H1 (cell line): ENCODE measurements around the gene MMP3. TPM values are rescaled to one million over a fixed set of nuclear protein-coding genes. Genes with fewer than 3 reads are reported as not detected.

Experiments used
- CTCF ChIA-PET: fragments of 300-600 bp; sonication (Branson Sonifier 250); formaldehyde crosslinking; loops from one replicate; lab custom pipeline; 2021; ENCODE audit not compliant: partially characterized antibody; lab: Charles Lee
- POLR2A ChIA-PET: fragments of 300-600 bp; sonication (Branson Sonifier 250); formaldehyde crosslinking; loops from one replicate; lab custom pipeline; 2021; ENCODE audit warnings: inconsistent platforms; ENCODE audit not compliant: partially characterized antibody; lab: Charles Lee
- DNase-seq, 2 experiments: peaks; one replicate each; pipeline versions ENCODE4 v3.0.0 to v3.0.0-alpha.2; 2010 to 2022; ENCODE audit warnings: low spot score in 2 of 2, low read depth in 1 of 2, mixed read lengths in 1 of 2
- FAIRE-seq: peaks from 2 replicates; lab custom pipeline; 2011; peaks lifted over from hg19 to GRCh38; lab: Jason Lieb, UNC
- H2AFZ ChIP-seq: 2 replicates; pipeline ENCODE4 v1.8.1; 2012; ENCODE audit warnings: low read length, inconsistent platforms
- H2AK5ac ChIP-seq: 2 replicates; pipeline ENCODE4 v1.6.1; 2013; ENCODE audit warnings: low read depth, low read length
- H2BK120ac ChIP-seq: replicated peaks from 2 replicates; pipeline ENCODE3; 2013; ENCODE audit warnings: low read depth, low read length, inconsistent platforms
- H2BK12ac ChIP-seq: 2 replicates; pipeline ENCODE4 v1.6.1; 2013; ENCODE audit warnings: low read depth, low read length
- H2BK15ac ChIP-seq: 2 replicates; pipeline ENCODE4 v1.6.1; 2013; ENCODE audit warnings: low read length
- H2BK20ac ChIP-seq: 2 replicates; pipeline ENCODE4 v1.6.1; 2013; ENCODE audit warnings: low read length
- H2BK5ac ChIP-seq: 2 replicates; pipeline ENCODE4 v1.6.1; 2013; ENCODE audit warnings: low read depth, low read length
- H3K14ac ChIP-seq: 2 replicates; pipeline ENCODE4 v1.6.1; 2013; ENCODE audit warnings: inconsistent platforms; ENCODE audit not compliant: insufficient read length
- H3K18ac ChIP-seq: 2 replicates; pipeline ENCODE4 v1.6.1; 2013; ENCODE audit warnings: low read length; ENCODE audit errors: extremely low read depth
- H3K23ac ChIP-seq: 2 replicates; pipeline ENCODE4 v1.6.1; 2013; ENCODE audit warnings: inconsistent platforms; ENCODE audit not compliant: insufficient read length
- H3K23me2 ChIP-seq: 2 replicates; pipeline ENCODE4 v1.6.1; 2013; ENCODE audit warnings: low read depth, low read length
- H3K27ac ChIP-seq: 2 replicates; pipeline ENCODE4 v1.6.1; 2011; ENCODE audit warnings: low read depth, low read length, inconsistent platforms
- H3K27me3 ChIP-seq, 4 experiments: replicated peaks in 1 of 4; 1 replicate in 1 of 4; 2 replicates in 3 of 4; pipeline versions ENCODE4 v1.6.1 to v1.8.1; 2011 to 2013; ENCODE audit warnings: low read length in 3 of 4, mild to moderate bottlenecking in 3 of 4, inconsistent platforms in 2 of 4, mixed read lengths in 2 of 4, moderate library complexity in 1 of 4; ENCODE audit not compliant: control insufficient read depth in 3 of 4, insufficient read depth in 3 of 4; ENCODE audit errors: extremely low read depth in 1 of 4
- H3K36me3 ChIP-seq, 4 experiments: 2 replicates each; pipeline versions ENCODE4 v1.6.1 to v1.8.1; 2011 to 2013; ENCODE audit warnings: mild to moderate bottlenecking in 4 of 4, low read length in 3 of 4, moderate library complexity in 2 of 4, control low read depth in 1 of 4, inconsistent platforms in 1 of 4; ENCODE audit not compliant: insufficient read depth in 4 of 4, control insufficient read depth in 2 of 4
- H3K4ac ChIP-seq: replicated peaks from 2 replicates; pipeline ENCODE3; 2013; ENCODE audit warnings: low read length, low read depth, mixed read lengths, inconsistent platforms; ENCODE audit not compliant: insufficient read length
- H3K4me1 ChIP-seq, 4 experiments: replicated peaks in 1 of 4; 1 replicate in 1 of 4; 2 replicates in 3 of 4; pipeline versions ENCODE4 v1.6.1 to v1.8.1; 2011 to 2013; ENCODE audit warnings: low read length in 3 of 4, inconsistent platforms in 2 of 4, mixed read lengths in 1 of 4; ENCODE audit not compliant: insufficient read depth in 4 of 4, control insufficient read depth in 3 of 4
- H3K4me2 ChIP-seq, 2 experiments: 2 replicates each; pipeline versions ENCODE4 v1.6.1 to v1.8.1; 2011 to 2013; ENCODE audit warnings: low read depth in 2 of 2, low read length in 2 of 2, control low read depth in 1 of 2, inconsistent platforms in 1 of 2, mild to moderate bottlenecking in 1 of 2; ENCODE audit not compliant: insufficient read depth in 1 of 2
- H3K4me3 ChIP-seq, 4 experiments: fragments of 200-600, 300-600 bp in 1 of 4; sonication (generic), shearing (Covaris generic), sonication (Bioruptor Twin) in 1 of 4; 2 replicates each; pipeline versions ENCODE4 v1.5.1 to v1.8.1; 2011 to 2016; ENCODE audit warnings: low read length in 4 of 4, low read depth in 3 of 4, control low read depth in 2 of 4, inconsistent platforms in 2 of 4, mild to moderate bottlenecking in 2 of 4, mixed read lengths in 1 of 4, moderate library complexity in 1 of 4; ENCODE audit not compliant: insufficient read depth in 2 of 4; ENCODE audit errors: extremely low read depth in 1 of 4
- H3K56ac ChIP-seq: replicated peaks from 2 replicates; pipeline ENCODE3; 2013; ENCODE audit warnings: low read depth, mild to moderate bottlenecking, mixed read lengths, low read length, inconsistent platforms; ENCODE audit not compliant: insufficient read length
- H3K79me1 ChIP-seq: 2 replicates; pipeline ENCODE4 v1.6.1; 2013; ENCODE audit warnings: low read depth, low read length, control low read depth
- H3K79me2 ChIP-seq, 2 experiments: 2 replicates each; pipeline versions ENCODE4 v1.6.1 to v1.8.1; 2012 to 2013; ENCODE audit warnings: low read length in 2 of 2, mild to moderate bottlenecking in 2 of 2, inconsistent platforms in 1 of 2; ENCODE audit not compliant: insufficient read depth in 2 of 2, control insufficient read depth in 1 of 2
- H3K9ac ChIP-seq, 4 experiments: replicated peaks in 1 of 4; 1 replicate in 1 of 4; 2 replicates in 3 of 4; pipeline versions ENCODE4 v1.6.1 to v1.8.1; 2011 to 2013; ENCODE audit warnings: low read depth in 3 of 4, low read length in 3 of 4, control low read depth in 2 of 4, mild to moderate bottlenecking in 2 of 4, moderate library complexity in 2 of 4, inconsistent platforms in 1 of 4; ENCODE audit errors: extremely low read depth in 1 of 4
- H3K9me3 ChIP-seq, 2 experiments: 2 replicates each; pipeline versions ENCODE4 v1.6.1 to v1.8.1; 2012 to 2013; ENCODE audit warnings: mild to moderate bottlenecking in 2 of 2, moderate library complexity in 2 of 2, control low read depth in 1 of 2, inconsistent platforms in 1 of 2, low read depth in 1 of 2, low read length in 1 of 2, mixed read lengths in 1 of 2; ENCODE audit not compliant: insufficient read depth in 2 of 2
- H4K20me1 ChIP-seq, 2 experiments: replicated peaks in 1 of 2; 2 replicates each; pipeline versions ENCODE3 to v1.8.1; 2011 to 2013; ENCODE audit warnings: inconsistent platforms in 2 of 2, low read length in 2 of 2, mild to moderate bottlenecking in 1 of 2; ENCODE audit not compliant: insufficient read depth in 2 of 2, control insufficient read depth in 1 of 2
- H4K5ac ChIP-seq: 2 replicates; pipeline ENCODE4 v1.6.1; 2013; ENCODE audit warnings: low read length, low read depth, mixed read lengths, inconsistent platforms; ENCODE audit not compliant: insufficient read length
- H4K8ac ChIP-seq: 2 replicates; pipeline ENCODE4 v1.8.0; 2013; ENCODE audit warnings: mild to moderate bottlenecking, moderate library complexity, low read length, inconsistent platforms; ENCODE audit not compliant: insufficient read depth; ENCODE audit errors: extremely low read depth
- H4K91ac ChIP-seq: replicated peaks from 2 replicates; pipeline ENCODE3; 2013; ENCODE audit warnings: low read length, mixed read lengths, inconsistent platforms; ENCODE audit not compliant: insufficient read length
- BACH1 ChIP-seq: IDR thresholded peaks from 2 replicates; pipeline ENCODE4 v1.6.1; 2012; ENCODE audit warnings: low read length, improper control_type of control experiment
- CBX5 ChIP-seq: fragments of 300-800, 300-1000 bp; sonication (generic); IDR thresholded peaks from 2 replicates; pipeline ENCODE4 v1.7.1; 2016; ENCODE audit warnings: antibody characterized with exemption, low read length, low read depth
- CBX8 ChIP-seq: fragments of 300-800, 300-1000 bp; sonication (generic); IDR thresholded peaks from 2 replicates; pipeline ENCODE4 v1.7.1; 2016; ENCODE audit warnings: low read depth, low read length, borderline replicate concordance
- CEBPB ChIP-seq: IDR thresholded peaks from 2 replicates; pipeline ENCODE4 v1.6.1; 2012; ENCODE audit warnings: low read depth, low read length
- CHD2 ChIP-seq: IDR thresholded peaks from 2 replicates; pipeline ENCODE4 v1.6.1; 2012; ENCODE audit warnings: low read length, improper control_type of control experiment
- CREB1 ChIP-seq: IDR thresholded peaks from 2 replicates; pipeline ENCODE4 v1.6.1; 2012; ENCODE audit warnings: inconsistent platforms
- GTF2F1 ChIP-seq: IDR thresholded peaks from 2 replicates; pipeline ENCODE4 v1.6.1; 2012; ENCODE audit warnings: low read depth, low read length, improper control_type of control experiment, borderline replicate concordance
- JUND ChIP-seq: IDR thresholded peaks from 2 replicates; pipeline ENCODE4 v1.6.1; 2011; ENCODE audit warnings: mild to moderate bottlenecking, improper control_type of control experiment, low read length
- KDM5A ChIP-seq: fragments of 200-600 bp; IDR thresholded peaks from 2 replicates; pipeline ENCODE4 v1.7.1; 2012; ENCODE audit warnings: mild to moderate bottlenecking, low read length, inconsistent platforms, mixed read lengths
- POLR2A ChIP-seq, 2 experiments: IDR thresholded peaks; 1 replicate in 1 of 2; 2 replicates in 1 of 2; pipeline ENCODE4 v1.6.1; 2011; ENCODE audit warnings: low read depth in 2 of 2, low read length in 2 of 2, mild to moderate bottlenecking in 2 of 2; ENCODE audit errors: control extremely low read depth in 1 of 2
- SIRT6 ChIP-seq: IDR thresholded peaks from one replicate; pipeline ENCODE4 v1.7.1; 2012; ENCODE audit warnings: low read length, inconsistent platforms
- TAF7 ChIP-seq: optimal IDR thresholded peaks from 2 replicates; pipeline ENCODE3; 2011; ENCODE audit warnings: low read depth, mild to moderate bottlenecking, inconsistent platforms, low read length, moderate library complexity, borderline replicate concordance
- TBP ChIP-seq: IDR thresholded peaks from 2 replicates; pipeline ENCODE4 v1.6.1; 2011; ENCODE audit warnings: low read depth, low read length, improper control_type of control experiment
- TCF12 ChIP-seq: IDR thresholded peaks from 2 replicates; pipeline ENCODE4 v1.6.1; 2011; ENCODE audit warnings: low read depth, mild to moderate bottlenecking, low read length
- TEAD4 ChIP-seq: IDR thresholded peaks from 2 replicates; pipeline ENCODE4 v1.6.1; 2012; ENCODE audit warnings: low read depth, low read length, inconsistent platforms, mixed read lengths
- WGBS, 2 experiments: shearing (Covaris generic) in 1 of 2; methylation state at CpG; one replicate each; pipeline versions ENCODE4 v1.1.6 to v1.1.7; 2013 to 2015; ENCODE audit warnings: low lambda C conversion rate in 2 of 2, mixed read lengths in 2 of 2, inconsistent platforms in 1 of 2, low coverage in 1 of 2, missing lambda C conversion rate in 1 of 2; ENCODE audit not compliant: insufficient replicate concordance in 2 of 2, insufficient coverage in 1 of 2, insufficient read length in 1 of 2; ENCODE audit errors: extremely low coverage in 1 of 2, missing lambda C conversion rate in 1 of 2; 5-methylcytosine and 5-hydroxymethylcytosine counted together
- polyA plus RNA-seq, 7 experiments: library from polyadenylated mRNA; depleted of rRNA in 3 of 7; stranded (reverse) in 5 of 7; unstranded in 2 of 7; fragments of >200 nt in 5 of 7; fragments of 200-250 nt in 2 of 7; gene quantifications; 1 replicate in 5 of 7; 2 replicates in 1 of 7; 4 replicates in 1 of 7; pipeline versions ENCODE4 v1.2.1 to v1.2.3, GENCODE V29; 2011 to 2013; ENCODE audit warnings: missing spikeins in 2 of 7, mixed read lengths in 2 of 7
- total RNA-seq: library from RNA; stranded (reverse); fragmentation: NEBNext Ultra II Directional; extraction: Animal tissue kit (Norgen Biotek cat#: 25700); gene quantifications from 2 replicates; pipeline ENCODE4 v1.2.1, GENCODE V29; 2021

Gene MMP3
- total and polyA plus RNA-seq, 2 of the 8 experiments (the other 6 are each of a cell fraction or from before 2014, with no cell fraction given): not detected

GRCh38 chr11:102840018-102840417 lies 3.4 kb downstream of the MMP3 start:
- FAIRE-seq: no peak
- no peak overlapping the region for H4K91ac ChIP-seq
- no peak overlapping the region for H4K8ac ChIP-seq
- no peak overlapping the region for H2BK15ac ChIP-seq
- H3K18ac ChIP-seq: no peak overlapping the region
- no peak overlapping the region for H2BK12ac ChIP-seq
- no peak for DNase-seq
- POLR2A ChIA-PET: no interaction called here
- H4K20me1 ChIP-seq: no peaks in the 10 kb centered on the region
- H3K23me2 ChIP-seq: no peaks in the 10 kb centered on the region
- H2BK120ac ChIP-seq: no peak overlapping the region
- H3K23ac ChIP-seq: no peak overlapping the region
- no peak overlapping the region for H3K56ac ChIP-seq
- no peak overlapping the region for H2BK5ac ChIP-seq
- no peak overlapping the region for H3K4me2 ChIP-seq
- H3K14ac ChIP-seq: no peak overlapping the region
- H3K9me3 ChIP-seq: no peaks in the 10 kb centered on the region
- CTCF ChIA-PET: interaction anchor here (3.2 kb wide), 1 partner anchor 9 kb away, joined by 12 read pairs; no protein-coding TSS in a partner anchor
- no peak overlapping the region for H2BK20ac ChIP-seq
- TF ChIP-seq GTF2F1: no peak
- no peak for TF ChIP-seq BACH1
- TF ChIP-seq CHD2: no peak
- no peak for TF ChIP-seq JUND
- no peak for TF ChIP-seq TCF12
- no peak for TF ChIP-seq KDM5A
- TF ChIP-seq SIRT6: no peak
- no peak for TF ChIP-seq CBX5
- TF ChIP-seq CBX8: no peak
- TF ChIP-seq CEBPB: no peak
- TF ChIP-seq POLR2A (IDR thresholded peaks at IDR 0.05; ENCODE audit: control extremely low read depth in 1 of 2, low read depth in 2 of 2, low read length in 2 of 2): no peak
- no peak for TF ChIP-seq CREB1
- no peak for TF ChIP-seq TAF7
- TF ChIP-seq TBP: no peak
- TF ChIP-seq TEAD4: no peak
- TF ChIP-seq, all 59 proteins: peak for 0
- Histone ChIP-seq H3K27me3 (no peaks in the 10 kb centered on the region), H3K9ac (no peak overlapping the region), H3K79me1 (no peaks in the 10 kb centered on the region), H2AFZ (no peak overlapping the region), H3K36me3 (no peaks in the 10 kb centered on the region), H3K4me1 (peaks cover 0 to 7% (median 1%) of the 10 kb centered on the region in 4 experiments; a peak in 4 of 7 replicates), H3K27ac (no peak overlapping the region), H3K4ac (no peak overlapping the region), H2AK5ac (no peak overlapping the region), H3K4me3 (no peak overlapping the region), H3K79me2 (no peaks in the 10 kb centered on the region), H4K5ac (no peak overlapping the region)
- WGBS, 2 experiments: 80% methylated on average over 5 of the region's 5 CpGs; no CpG with 5 or more reads in 1 of the 2 experiments
